ENCODE data around the gene ADAMTSL1.

Gene ADAMTSL1

GRCh38 chr9:18826248-18826647 lies 352.3 kb downstream of the ADAMTSL1 start:
- no peaks in the 10 kb centered on the region for H3K36me3 ChIP-seq (ENCODE audit: insufficient read depth, low read length)
- no peaks in the 10 kb centered on the region for H3K9me3 ChIP-seq (ENCODE audit: insufficient read depth, low read length, severe bottlenecking)
- no peak overlapping the region; a peak in 1 of 4 replicates for H3K4me3 ChIP-seq (ENCODE audit: low read depth in 1 of 2, low read length in 2 of 2)
- H3K4me1 ChIP-seq (ENCODE audit: insufficient read depth, low read length), result peaks cover 27% of the 10 kb centered on the region
- ATAC-seq (ENCODE audit: insufficient read depth, low read depth) (peak; percentile 69), DNase-seq (peak; percentile 52)
- H2AFZ ChIP-seq (ENCODE audit: low read depth, low read length), result peak overlapping the region; percentile 63
- no peaks in the 10 kb centered on the region for H3K27me3 ChIP-seq (ENCODE audit: insufficient read depth, low read length, poor library complexity)
- peak overlapping the region; percentile 53 for H3K4me2 ChIP-seq (ENCODE audit: insufficient read depth, low read length)
- peak overlapping the region; percentile 35; the same call in 1 of the 2 replicates for H3K9ac ChIP-seq (ENCODE audit: low read depth, low read length)
- no peaks in the 10 kb centered on the region for H3K79me2 ChIP-seq (ENCODE audit: insufficient read depth, low read length)
- TF ChIP-seq EZH2 (IDR thresholded peaks at IDR 0.05; ENCODE audit: borderline replicate concordance, low read depth, low read length, severe bottlenecking) (no peak), CTCF (IDR thresholded peaks at IDR 0.05; ENCODE audit: borderline replicate concordance, extremely low read depth, low read length, poor library complexity, severe bottlenecking) (peak; percentile 49)
- H4K20me1 ChIP-seq (ENCODE audit: insufficient read depth, low read length), result no peaks in the 10 kb centered on the region
- peak overlapping the region; percentile 73 for H3K27ac ChIP-seq (ENCODE audit: low read length)

GRCh38 chr9:18829066-18829465 lies 355.1 kb downstream of the ADAMTSL1 start:
- no peak overlapping the region for H3K4me3 ChIP-seq (ENCODE audit: low read depth in 1 of 2, low read length in 2 of 2)
- no peaks in the 10 kb centered on the region for H3K27me3 ChIP-seq (ENCODE audit: insufficient read depth, low read length, poor library complexity)
- no peaks in the 10 kb centered on the region for H3K9me3 ChIP-seq (ENCODE audit: insufficient read depth, low read length, severe bottlenecking)
- no peak overlapping the region for H3K9ac ChIP-seq (ENCODE audit: low read depth, low read length)
- ATAC-seq (ENCODE audit: insufficient read depth, low read depth), result no peak
- no peak overlapping the region for H2AFZ ChIP-seq (ENCODE audit: low read depth, low read length)
- H3K4me1 ChIP-seq (ENCODE audit: insufficient read depth, low read length), result peaks cover 27% of the 10 kb centered on the region
- H3K27ac ChIP-seq (ENCODE audit: low read length), result no peak overlapping the region
- no peaks in the 10 kb centered on the region for H3K79me2 ChIP-seq (ENCODE audit: insufficient read depth, low read length)
- no peak overlapping the region for H3K4me2 ChIP-seq (ENCODE audit: insufficient read depth, low read length)
- TF ChIP-seq CTCF (IDR thresholded peaks at IDR 0.05; ENCODE audit: borderline replicate concordance, extremely low read depth, low read length, poor library complexity, severe bottlenecking) (no peak), EZH2 (IDR thresholded peaks at IDR 0.05; ENCODE audit: borderline replicate concordance, low read depth, low read length, severe bottlenecking) (no peak)
- no peak for DNase-seq
- H4K20me1 ChIP-seq (ENCODE audit: insufficient read depth, low read length), result no peaks in the 10 kb centered on the region
- H3K36me3 ChIP-seq (ENCODE audit: insufficient read depth, low read length), result no peaks in the 10 kb centered on the region

- no peak for ATAC-seq (ENCODE audit: insufficient read depth, low read depth)
These were observed 355.9 kb downstream of the ADAMTSL1 start for GRCh38 chr9:18829873-18830272.

More at GRCh38 chr9:18829873-18830272, 355.9 kb downstream of the ADAMTSL1 start:
- Histone ChIP-seq H3K4me1 (ENCODE audit: insufficient read depth, low read length) (peaks cover 25% of the 10 kb centered on the region), H2AFZ (ENCODE audit: low read depth, low read length) (no peak overlapping the region), H3K9ac (ENCODE audit: low read depth, low read length) (no peak overlapping the region), H3K4me2 (ENCODE audit: insufficient read depth, low read length) (no peak overlapping the region), H3K4me3 (ENCODE audit: low read depth in 1 of 2, low read length in 2 of 2) (no peak overlapping the region), H4K20me1 (ENCODE audit: insufficient read depth, low read length) (no peaks in the 10 kb centered on the region), H3K9me3 (ENCODE audit: insufficient read depth, low read length, severe bottlenecking) (no peaks in the 10 kb centered on the region), H3K36me3 (ENCODE audit: insufficient read depth, low read length) (no peaks in the 10 kb centered on the region), H3K79me2 (ENCODE audit: insufficient read depth, low read length) (no peaks in the 10 kb centered on the region), H3K27me3 (ENCODE audit: insufficient read depth, low read length, poor library complexity) (no peaks in the 10 kb centered on the region), H3K27ac (ENCODE audit: low read length) (no peak overlapping the region)
- DNase-seq, result no peak
- no peak for TF ChIP-seq EZH2 (IDR thresholded peaks at IDR 0.05; ENCODE audit: borderline replicate concordance, low read depth, low read length, severe bottlenecking)
- no peak for TF ChIP-seq CTCF (IDR thresholded peaks at IDR 0.05; ENCODE audit: borderline replicate concordance, extremely low read depth, low read length, poor library complexity, severe bottlenecking)

Data from DND-41 (cell line).